HG02588 (cell line): ENCODE results near the gene LMOD2.

ENCODE experiments used
- ATAC-seq: cut with Tn5 transposase; IDR thresholded peaks from one replicate; pipeline ENCODE4 v1.9.1; 2021; ENCODE audit warnings: mild to moderate bottlenecking, moderate library complexity; ENCODE audit not compliant: unreplicated experiment

LMOD2 gene

GRCh38 chr7:123639631-123640030, 16.0 kb upstream of the LMOD2 start:
- ATAC-seq, result no peak

GRCh38 chr7:123640583-123640982, 15.1 kb upstream of the LMOD2 start:
- ATAC-seq, result no peak

- no peak for ATAC-seq
These were observed 13.8 kb upstream of the LMOD2 start for GRCh38 chr7:123641901-123642300.

- no peak for ATAC-seq
These were observed 11.9 kb upstream of the LMOD2 start for GRCh38 chr7:123643495-123644441.

GRCh38 chr7:123645516-123645915, 10.2 kb upstream of the LMOD2 start:
- ATAC-seq, result no peak

GRCh38 chr7:123647106-123647730, 8.4 kb upstream of the LMOD2 start:
- no peak for ATAC-seq

GRCh38 chr7:123649964-123650363, 5.7 kb upstream of the LMOD2 start:
- ATAC-seq, result no peak

GRCh38 chr7:123650595-123650994, 5.1 kb upstream of the LMOD2 start:
- ATAC-seq, result no peak

- ATAC-seq, result no peak
These were observed 3.3 kb upstream of the LMOD2 start for GRCh38 chr7:123652406-123652805.

- no peak for ATAC-seq
These were observed 2.5 kb upstream of the LMOD2 start for GRCh38 chr7:123653162-123653561.

GRCh38 chr7:123656544-123657303, 1.1 kb downstream of the LMOD2 start:
- ATAC-seq, result no peak

- no peak for ATAC-seq
These were observed 1.6 kb downstream of the LMOD2 start for GRCh38 chr7:123657304-123657685.

- ATAC-seq, result no peak
These were observed 2.4 kb downstream of the LMOD2 start for GRCh38 chr7:123658023-123658422.

GRCh38 chr7:123660514-123661354, 5.1 kb downstream of the LMOD2 start:
- ATAC-seq, result no peak

- no peak for ATAC-seq
These were observed 6.1 kb downstream of the LMOD2 start for GRCh38 chr7:123661765-123662164.

GRCh38 chr7:123662293-123662692, 6.6 kb downstream of the LMOD2 start:
- no peak for ATAC-seq

- ATAC-seq, result no peak
These were observed 7.1 kb downstream of the LMOD2 start for GRCh38 chr7:123662755-123663154.

- ATAC-seq, result no peak
These were observed 7.5 kb downstream of the LMOD2 start for GRCh38 chr7:123663200-123663599.

GRCh38 chr7:123665157-123665556, 9.5 kb downstream of the LMOD2 start:
- no peak for ATAC-seq

GRCh38 chr7:123665896-123666295, 10.2 kb downstream of the LMOD2 start:
- ATAC-seq, result no peak

- ATAC-seq, result no peak
These were observed 10.8 kb downstream of the LMOD2 start for GRCh38 chr7:123666492-123666891.
